ENCODE results near the gene ISLR.

Gene ISLR

DNA sequence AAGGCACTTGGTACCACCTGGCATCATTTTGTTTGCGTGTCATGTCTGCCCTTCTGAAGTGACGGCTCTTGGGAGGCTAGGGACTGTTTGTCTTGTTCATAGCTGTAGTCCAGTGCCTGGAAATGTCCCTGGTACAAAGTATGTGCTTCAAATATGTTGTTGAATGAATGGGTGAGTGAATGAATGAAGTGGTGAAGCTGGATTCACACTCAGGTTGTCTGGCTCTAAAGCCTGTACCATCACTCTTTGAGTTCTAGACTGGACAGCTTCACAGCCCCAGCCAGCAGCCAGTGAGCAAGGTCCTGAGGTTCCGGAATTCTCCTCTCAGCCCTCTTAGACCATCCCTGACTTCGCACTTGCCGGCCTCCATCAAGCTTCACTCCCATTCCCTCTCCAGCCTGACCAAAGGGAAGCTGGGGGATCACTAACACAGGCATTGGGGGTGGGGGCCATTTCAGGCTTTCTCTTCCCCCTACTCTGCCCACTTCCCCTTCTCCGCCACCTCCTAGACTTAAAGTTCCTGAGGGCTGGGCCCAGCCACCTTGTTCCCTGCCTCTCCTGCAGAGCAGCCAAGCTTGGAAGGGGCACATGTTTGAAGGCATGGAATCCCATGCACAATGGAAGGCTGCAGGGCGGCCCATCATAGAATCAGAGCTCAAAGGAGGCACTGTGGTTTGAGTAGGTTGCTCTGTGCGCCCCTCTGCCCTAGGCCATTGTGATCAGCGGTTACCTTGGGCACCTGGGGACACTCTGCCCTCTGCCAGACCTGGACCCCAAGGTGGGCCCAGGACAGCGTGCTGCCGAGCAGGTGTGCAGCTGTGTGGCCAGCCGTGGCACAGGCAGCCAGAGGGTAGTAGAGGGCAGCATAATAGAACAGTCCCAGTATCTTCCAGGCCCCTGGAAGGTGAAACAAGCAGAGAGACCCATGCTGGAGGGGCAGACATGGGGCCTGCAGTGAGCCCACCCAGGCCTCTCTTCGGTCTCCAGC, 21.4 kb downstream of the ISLR start:
- DNase-seq = no peak

DNA sequence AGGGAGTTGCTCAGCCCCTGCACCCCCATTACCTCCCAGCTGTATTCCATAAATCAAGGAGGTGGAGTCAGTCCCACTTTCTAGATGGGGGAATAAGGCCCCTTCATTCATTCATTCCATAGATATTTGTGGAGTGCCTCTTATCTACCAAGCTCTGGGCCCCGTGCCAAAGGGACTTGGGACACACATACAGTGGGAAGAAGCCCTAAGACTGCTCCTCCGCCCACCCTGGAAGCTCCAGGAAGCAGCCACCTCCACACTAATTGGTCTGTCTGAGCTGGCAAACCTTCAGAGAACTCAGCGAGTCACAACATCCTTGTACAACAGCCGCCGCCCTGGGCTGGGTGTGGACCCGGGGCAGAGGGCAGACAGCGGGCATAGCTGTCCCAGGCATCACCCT, 22.7 kb downstream of the ISLR start:
- no peak for DNase-seq

DNA sequence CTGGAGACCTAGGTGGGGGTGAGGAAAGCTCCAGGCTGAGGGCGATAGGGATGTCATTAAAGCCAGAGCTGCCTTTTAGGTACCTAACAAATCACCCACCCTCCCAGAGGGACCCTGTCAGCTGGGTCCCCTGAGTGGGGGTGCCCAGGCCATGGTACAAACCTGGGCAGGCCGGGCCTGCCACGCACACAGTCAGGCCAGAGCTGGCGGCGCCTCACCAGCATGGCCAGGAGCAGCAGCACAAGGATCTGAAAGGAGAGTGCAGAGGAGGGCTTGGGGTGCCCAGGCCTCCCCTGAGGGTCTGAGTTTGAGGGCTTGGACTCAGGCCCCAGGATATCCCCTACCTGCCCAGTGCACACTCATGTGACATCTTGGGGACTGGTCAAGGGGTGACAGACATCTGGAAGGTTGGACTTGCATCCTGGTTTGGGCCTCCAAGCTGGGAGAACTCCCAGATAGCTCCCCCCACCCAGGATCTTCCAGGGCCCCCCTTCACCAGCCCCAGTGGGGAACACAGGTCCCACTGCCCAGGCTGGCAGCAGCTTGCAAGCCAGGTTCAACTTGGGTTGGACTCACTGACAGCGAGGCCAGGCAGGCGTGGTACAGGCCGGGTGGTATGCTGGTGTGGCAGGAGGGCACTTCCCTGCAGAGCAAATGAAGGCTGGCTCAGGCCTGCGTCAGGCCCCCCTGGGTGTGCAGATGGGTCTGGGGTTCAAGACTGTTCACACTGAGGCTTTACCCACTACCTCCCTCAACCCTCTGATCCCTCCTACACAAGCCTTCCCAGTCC, 23.9 kb downstream of the ISLR start:
- no peak for DNase-seq

DNA sequence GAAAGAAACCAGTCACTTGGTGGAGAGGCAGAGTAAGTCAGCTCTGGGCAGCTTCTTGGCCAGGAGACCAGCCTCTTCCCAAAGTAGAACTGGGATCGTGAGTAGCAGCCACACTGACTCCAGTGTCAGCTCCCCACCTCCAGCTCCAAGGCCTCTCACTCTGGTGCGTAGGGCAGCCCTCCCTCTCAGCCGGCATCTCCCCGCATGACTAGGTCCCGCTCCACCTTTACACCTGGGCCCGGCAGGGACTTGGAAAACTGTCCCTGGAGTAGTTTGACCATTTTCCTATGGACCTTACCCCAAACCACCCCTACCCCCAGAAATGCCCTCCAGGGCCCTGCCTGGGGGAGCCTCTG, 25.8 kb downstream of the ISLR start:
- no peak for DNase-seq

DNA sequence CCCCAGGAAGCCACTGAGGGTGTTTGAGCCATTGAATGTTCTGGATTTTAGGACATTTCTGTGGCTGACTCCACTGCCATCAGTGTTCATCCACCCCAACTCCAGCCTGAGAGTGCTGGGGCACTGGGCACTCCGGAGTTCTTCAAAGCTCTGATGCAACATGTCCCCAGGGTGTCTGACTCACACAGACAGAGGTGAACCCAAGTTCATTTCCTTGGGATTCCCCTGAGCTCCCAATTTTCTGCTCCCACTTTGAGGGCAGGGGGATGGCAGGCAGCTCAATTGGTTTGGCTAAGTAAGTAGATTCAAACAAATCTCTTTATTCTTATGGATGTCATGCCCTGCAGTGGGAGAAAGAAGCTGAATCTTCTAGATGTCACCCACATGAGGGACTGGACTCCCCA, 26.9 kb downstream of the ISLR start:
- no peak for DNase-seq

DNA sequence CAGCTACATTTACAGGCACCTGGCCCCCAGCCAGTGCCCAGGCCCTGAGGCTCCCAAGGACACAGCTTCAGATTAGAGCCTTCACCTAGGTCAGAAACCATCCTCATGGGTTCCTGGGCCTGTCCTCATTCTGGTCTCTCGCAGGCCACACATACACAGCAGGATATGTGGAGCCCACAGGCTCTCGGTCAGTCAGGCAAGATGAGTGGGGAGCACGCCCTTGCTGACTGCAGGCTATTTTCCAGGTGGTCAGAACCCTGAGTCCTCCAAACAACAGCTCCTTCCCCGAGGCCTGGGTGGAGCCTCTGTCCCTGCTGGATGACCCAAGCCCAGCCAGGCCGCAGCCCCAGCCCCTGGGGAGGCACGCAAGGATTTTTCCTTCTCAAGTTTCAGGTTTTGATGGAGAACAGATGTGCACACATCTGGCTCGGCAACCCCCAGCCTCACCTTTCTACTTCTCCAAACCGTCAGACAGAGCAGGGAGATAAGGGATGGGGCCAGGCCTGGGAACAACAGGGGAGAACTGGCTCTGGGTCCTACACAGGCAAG, 27.4 kb downstream of the ISLR start:
- no peak for DNase-seq

DNA sequence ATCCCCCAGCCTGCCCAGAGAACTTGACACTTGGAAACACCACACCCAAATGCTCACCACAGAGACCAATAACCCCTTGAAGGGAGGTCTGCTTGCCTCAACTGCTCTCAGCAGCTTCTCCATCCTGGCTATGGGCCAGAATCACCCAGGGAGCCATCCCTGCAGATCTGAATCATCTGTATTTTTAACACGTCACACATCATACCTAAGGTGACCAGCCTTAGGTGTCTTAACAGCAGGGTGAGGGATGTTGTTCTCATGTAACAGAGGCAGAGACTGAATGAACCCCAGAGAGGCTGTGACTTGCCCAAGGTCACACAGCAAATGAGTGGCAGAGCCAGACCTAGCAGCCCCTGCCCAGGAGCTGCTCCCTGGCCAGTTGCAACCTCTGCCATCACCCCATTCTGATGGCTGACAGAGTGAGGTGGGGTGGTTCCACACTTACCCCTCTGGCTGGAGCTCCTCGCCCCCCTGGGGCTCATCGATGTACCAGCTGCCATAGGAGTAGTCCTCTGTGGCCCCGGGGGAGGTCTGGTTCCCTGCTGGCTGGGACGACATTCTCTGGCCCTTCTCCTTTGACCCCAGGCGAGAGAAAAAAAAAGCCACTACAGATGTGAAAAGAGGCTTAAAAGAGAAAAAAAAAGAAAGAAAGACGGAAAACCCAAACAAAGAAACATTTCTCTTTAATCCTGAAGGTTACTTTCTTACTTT, 28.4 kb downstream of the ISLR start:
- DNase-seq = no peak

DNA sequence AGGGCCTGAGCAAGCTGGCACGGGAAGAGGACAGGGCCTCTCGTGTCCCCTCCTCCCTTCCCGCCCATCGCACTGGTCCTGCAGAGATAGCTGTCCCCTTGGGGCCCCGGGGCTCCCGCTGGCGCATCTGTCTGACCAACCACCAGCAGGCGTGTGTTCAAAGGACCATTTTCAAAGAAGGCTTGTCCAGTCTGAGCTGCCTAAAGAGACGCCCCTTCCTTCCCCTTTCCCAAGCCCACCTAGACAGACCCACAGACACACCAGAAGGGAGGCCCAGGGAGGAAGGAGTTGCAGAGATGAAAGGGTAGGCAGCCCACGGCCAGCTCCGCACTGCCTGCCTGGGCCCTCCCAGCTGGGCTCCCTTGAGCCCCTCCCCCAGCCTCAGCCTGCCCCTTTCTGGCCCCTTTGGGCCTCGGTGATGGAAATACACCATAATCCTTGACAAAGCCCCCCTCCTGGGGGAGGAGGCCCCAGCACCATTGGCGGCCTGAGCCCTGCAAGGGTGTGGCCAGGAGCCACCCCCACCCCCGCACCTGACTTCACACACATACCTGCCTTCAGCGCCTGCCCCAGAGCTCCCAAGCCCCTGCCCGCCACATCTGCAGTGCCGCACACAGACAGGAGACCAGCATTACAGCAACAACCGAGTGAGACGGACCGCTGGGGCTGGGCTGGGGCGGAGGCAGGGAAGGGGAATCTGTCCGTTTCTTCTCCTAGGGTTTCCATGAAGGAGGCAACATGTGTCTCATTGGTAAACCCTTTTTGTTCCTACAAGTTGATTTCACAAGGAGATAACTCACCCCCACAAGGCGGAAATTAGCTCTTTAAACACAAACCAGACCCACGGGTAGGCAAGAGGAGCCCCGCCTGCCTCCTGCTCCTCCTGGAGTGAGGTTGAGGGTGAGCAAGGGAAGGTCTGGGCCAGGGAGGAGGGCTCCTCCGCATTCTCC, 29.2 kb downstream of the ISLR start, which contains the start of gene STRA6:
Gene STRA6 (minus strand): TSS at position 336 of the 950 bp plus-strand sequence. CDS start 520 bp downstream, outside the sequence.
- DNase-seq = no peak

DNA sequence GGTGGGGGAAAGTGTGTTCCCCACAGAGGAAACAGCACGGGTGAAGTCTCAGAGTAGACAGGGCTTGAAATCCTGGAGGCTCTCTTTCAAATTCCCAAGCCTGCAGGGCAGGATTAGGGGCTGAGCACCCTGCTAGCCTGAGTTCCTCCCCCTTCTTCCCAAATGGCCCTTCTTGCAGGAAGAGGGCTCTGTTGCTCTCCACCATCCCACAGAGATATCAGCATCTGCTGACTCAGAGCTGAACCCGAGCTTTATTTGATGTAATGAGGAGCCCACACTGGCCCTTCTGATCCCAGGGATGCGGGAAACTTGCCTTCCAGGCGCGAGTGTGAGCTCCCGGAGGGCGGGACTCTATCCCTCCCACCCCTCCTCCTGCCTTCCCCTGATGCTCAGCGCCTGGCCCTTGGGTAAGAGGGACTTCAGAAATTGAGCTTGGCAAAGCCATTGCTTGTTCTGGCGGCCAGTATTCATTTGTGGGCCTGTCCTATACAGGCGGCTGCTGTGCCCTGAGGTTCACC, 30.5 kb downstream of the ISLR start:
- DNase-seq = no peak

DNA sequence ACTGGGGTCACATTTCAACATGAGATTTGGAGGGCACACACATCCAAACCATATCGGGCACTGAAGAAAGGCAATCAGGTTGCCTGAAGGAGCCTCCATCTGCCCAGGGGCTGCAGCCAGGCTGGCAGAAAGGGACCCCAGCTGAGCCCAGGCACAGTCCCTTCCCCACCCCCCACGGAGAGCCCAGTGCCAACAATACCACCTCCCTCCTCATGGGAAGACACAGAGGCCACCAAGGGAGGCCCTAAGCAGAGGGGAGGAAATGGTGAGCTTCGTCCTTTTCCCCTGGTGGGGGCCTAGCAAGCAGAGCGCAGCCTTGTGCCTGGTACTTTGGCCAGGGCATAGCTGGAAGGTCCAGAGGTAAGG, 32.1 kb downstream of the ISLR start:
- no peak for DNase-seq

DNA sequence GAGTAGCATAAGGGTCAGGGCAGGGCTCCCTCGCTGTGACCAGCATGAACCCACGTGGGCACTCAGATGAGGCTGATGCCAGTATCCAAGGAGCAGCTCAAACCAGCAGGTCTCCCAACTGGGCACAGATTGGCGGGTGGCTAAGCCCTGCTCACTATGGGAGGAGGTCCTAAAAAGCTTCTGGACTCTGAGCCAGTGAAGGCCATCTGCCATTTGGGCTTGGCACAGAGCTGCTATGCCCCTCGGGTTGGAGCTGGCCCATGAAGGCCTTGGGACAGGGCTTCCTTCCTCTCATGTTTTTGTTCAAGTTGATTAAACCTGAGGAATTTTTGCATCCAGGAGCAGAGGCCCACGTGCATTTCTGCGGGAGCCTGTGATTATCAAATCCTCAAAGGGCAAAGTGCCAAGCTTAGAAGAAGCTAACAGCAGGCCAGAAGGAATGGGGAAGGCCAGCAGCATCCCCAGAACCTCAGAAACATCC, 33.3 kb downstream of the ISLR start:
- no peak for DNase-seq

DNA sequence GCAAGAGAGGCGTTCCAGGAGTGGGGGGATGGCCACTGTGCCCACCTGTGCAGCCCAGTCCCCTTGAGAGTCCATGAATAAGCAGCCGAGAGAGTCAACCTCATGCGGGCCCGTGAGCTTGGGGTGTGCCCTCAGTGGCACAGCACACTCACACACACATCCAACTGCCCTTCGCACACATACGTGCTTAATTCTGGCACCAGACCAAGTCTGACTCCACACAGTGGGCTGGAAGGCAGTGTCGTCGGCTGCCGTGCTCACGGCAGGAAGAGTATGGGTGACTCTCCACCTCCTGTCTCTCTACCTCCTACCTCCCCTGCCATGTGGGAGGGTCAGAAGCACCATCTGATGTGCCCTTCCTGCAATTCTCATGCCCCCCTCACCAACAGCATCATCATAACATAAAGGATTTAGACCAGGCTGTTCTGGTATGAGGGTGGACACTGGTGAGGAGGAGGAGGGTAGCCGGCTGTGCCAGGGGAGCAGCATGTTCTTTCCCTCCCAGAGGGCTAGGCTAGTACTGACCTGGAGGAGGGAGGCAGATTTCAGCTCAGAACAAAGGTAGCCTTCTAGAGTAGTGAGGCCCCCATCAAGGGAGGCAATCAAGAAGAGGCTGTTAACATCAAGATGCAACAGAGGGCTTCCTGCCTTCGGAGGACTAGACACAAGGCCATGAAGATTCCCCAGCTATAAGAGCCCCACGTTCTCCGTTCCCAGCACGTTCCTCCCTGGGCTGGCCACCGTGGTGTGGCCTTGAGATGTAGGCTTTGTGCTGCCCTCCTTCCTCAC, 34.3 kb downstream of the ISLR start:
- DNase-seq = no peak

DNA sequence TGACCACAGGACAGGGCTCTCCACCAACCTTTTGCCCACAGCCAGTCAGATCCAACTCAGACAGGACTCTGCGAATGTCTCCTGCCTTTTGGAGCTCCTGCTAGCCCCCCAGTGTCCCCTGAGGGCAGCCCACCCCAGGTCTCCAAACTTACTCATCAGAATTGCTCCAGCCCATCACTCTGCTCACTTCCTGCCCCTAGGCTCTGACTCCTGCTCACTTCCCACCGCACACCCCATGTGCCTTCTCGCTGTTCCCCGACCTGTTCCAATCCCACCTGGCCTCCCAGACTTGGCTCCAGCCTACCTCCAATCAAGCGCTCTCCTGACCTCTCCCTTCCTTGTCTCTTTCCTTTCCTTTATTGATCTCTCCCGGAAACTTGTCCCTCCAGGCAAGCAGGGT, 35.0 kb downstream of the ISLR start:
- DNase-seq = no peak

DNA sequence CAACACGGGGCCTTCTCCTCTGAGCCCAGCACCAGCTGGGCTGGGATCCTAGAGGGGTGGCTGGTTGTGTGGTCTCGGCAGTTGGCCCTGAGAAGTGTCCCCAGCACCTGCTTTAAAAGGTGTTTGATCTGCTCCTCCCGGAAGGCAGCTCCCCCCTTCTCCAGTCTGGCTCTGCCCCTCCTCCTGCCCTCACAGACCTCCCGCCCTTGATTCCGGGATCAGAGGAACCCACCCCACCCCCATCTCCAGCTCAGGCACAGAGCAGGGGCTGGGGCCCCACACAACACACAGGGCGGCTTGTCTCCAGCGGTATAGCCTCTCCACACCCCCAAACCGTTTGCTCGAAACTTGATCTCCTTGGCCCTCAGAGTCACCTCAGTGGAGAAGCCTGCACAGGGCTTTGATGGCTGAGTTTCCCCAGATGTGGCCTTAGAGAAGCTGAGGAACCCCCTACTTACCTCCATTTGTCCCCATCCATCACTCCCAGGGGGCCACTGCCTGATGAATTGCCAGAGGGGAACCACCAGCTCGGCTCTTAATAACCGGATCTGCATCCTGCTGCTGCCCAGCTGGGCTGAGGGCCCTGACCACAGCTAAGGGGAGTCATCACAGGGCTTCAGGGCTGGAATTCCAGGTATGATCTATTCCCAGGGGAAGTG, 35.5 kb downstream of the ISLR start:
- DNase-seq = no peak

DNA sequence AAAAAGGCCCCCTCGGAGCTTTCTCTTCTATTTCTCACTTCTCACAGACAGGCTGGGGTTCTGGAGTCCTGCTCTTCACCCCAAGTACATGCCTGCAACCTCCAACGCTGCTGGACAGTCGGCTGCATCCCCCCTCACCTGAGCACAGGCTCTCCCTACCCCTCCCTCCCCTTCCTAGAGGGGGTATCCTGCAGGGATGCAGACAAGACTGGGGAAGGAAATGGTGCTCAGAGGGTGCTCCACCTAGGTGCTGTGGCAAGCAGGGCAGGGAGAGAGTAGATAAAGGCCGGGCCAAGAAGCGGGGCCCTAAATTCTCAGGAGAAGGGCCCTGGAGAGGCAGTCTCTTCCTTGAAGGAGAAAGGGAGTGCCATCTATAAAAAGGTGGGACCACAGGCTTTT, 36.0 kb downstream of the ISLR start:
- DNase-seq = no peak

DNA sequence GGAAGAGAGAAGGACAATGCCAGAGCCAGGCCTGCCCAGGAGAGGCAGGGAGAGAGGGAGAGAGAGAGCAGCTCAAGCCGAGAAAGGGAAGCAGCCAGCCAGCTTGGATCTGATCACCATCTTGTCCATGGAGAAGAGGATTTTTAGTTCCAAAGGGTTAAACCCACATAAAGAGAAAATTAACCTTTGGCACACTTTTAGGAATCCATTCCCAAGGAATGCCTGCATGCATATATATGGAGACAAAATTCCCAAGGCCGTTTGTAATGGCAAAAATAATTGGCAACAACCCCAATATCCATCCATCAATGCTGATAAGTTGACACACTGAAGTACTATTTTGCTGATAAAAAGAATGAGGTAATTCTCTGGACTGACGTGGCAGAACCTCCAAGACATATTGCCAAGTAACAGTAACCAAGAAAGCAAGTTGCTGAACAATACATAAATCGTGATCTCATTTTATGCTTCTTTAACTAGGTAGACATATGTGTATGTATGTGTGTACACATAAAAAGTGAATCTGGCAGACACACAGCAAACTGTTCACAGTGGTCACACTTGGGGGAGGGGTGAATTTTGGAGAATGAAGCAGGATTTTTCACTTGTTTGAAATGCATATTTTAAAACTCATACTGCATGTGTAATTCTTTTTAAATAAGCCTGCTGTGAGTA, 36.6 kb downstream of the ISLR start:
- DNase-seq = no peak

DNA sequence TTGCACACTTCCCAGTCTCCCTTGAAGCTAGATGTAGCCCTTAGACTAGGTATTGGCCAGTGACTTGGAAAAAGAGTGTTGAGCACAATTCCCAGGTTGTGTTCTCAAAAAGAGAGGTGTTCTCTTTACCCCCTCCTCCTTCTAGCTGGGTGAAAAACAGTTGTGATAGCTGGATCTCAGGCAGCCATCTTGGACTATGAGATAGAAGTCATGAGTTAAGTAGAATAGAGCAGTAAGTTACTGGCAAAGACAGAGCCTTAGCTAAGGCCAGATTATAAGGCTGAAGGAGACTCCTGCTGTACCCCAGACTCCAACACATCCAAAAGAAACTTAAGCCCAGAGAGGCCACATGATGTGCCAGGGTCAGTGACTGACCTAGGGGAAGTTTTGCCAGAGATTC, 37.2 kb downstream of the ISLR start:
- no peak for DNase-seq

DNA sequence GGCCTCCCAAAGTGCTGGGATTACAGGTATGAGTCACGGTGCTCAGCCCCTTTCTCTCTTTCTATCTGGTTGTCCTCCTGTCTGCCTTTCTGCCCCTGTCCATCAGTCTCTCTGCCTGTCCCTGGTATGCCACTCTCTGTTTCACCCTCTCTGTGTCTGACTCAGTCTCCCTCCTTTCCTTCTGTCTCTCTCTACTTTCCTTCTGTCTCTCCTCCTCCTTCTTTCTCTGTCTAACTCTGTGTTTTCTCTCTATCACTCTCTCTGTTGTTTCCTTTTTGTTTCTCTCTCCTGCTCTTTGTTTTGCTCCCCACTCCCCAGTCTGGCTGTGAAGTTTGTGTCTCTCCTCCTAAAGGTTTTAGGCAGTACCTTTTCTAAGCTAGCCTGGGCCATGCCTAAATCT, 38.1 kb downstream of the ISLR start:
- DNase-seq = no peak

DNA sequence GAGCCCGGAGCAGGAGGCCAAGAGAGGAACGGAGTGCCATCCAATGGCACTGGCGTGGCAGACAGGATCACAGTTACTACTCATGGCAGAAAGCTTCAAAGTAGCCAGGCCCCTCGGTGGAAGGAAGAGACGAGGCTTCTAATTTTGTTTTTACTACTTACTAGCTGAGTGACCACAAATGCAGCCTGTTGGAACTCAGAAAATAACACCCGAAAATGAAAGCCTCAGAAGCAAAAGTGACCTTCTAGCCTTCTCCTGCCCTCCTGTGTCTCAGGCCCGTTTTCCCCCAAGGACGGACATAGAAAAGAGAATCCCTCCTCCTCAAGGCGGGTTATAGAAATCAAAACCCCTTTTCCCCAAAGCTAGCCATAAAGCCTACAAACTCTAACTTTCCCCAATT, 39.0 kb downstream of the ISLR start:
- DNase-seq = no peak

All from activated CD4-positive, alpha-beta T cell treated with anti-CD3 and anti-CD28 coated beads, Interleukin-2, amount 50 U/mL, for 48 hours (primary cell).